Adipose tissue (tissue), 3 donors: ENCODE measurements around the gene CREB3. TPM values are rescaled to one million over a fixed set of nuclear protein-coding genes. Genes with fewer than 3 reads are reported as not detected.

Experiments
- H3K27ac ChIP-seq: one replicate; pipeline ENCODE4 v1.5.1; 2013; ENCODE audit warnings: low read depth, low read length
- WGBS, 3 donors: extraction: QIAGEN DNeasy Blood & Tissue Kit; methylation state at CpG; one replicate each; pipeline ENCODE4 v1.1.7; 2013; 5-methylcytosine and 5-hydroxymethylcytosine counted together
- polyA plus RNA-seq, 3 donors: library from polyadenylated mRNA; stranded (reverse); fragments of 200-250 nt; gene quantifications; one replicate each; pipeline ENCODE4 v1.2.3, GENCODE V29; 2013
- donor health status: healthy with polysubstance abuse.
- donor health status: Bipolar disorder and iron deficiency.
- donor health status: healthy.

CREB3 gene
- polyA plus RNA-seq, 3 donors: 23.1 to 37.0 (median 33.0) TPM

DNA sequence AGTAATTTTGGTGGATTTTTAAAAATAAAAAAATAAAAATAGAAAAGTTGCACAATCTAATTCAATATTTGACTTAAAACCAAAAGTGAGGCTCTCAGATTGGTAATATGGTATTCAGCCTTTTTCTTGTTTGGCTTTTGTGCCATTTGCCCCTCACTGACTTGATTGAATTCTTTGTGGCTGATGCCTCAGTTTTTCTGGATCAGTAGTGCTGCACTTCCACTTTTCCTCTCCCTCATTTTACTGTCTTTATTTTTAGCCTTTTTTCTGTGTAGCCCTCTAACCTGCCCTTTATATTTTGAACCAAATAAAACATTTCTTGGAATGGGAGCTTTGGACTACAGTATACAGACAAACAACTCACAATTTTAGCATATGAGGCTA is 25.4 kb downstream of the CREB3 start:
- no peak overlapping the region for H3K27ac ChIP-seq

DNA sequence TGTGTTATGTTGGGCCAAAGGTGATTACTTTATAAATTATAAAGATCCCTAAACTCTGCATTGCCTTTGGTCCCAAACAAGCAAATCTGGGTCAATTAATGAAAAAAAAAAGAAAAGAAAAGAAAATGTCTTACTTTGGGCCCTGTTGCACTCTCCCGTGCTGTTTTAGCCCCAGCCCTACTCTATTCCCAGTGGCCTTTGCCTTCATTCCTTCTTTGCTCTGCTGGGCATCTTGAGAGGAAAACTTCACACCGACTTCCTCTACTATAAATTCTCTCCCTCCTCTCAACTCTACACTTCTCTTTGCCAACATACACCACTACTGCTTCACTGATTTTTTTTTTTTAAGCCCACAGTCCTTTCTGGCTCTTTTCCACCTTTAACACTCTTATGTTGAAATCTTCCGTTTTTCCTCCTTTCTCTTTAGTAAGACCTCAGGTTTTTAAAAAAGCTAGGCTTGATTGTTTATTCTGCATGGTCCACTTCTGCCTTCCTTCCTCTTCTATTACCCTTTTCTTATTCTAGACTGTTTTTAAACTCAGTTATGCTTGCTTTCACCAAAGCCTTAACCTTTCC is 26.1 kb downstream of the CREB3 start:
- WGBS, 3 donors: 17 to 68% (median 19%) methylated on average over 3 of the region's 3 CpGs
- H3K27ac ChIP-seq: no peak overlapping the region

DNA sequence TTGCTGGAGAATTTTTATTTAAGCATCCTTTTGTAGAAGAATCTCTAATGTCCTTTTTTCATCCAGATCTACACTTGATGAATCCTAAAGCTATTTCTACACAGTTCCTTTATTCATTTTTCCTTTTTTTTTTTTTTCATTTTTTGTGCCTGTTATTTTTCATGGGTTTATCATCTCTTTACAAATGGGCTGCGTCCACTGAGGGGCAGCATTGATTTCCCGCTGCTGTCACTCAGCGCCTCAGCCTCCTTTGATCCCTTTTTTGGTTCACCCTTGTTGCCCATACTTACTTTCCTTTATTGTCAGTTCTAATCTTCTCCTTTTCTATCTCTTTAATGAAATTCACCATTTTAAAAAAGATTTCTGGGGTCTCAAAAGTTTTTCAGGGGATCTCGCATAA is 27.3 kb downstream of the CREB3 start:
- H3K27ac ChIP-seq: no peak overlapping the region
- 83 to 98% (median 97%) methylated on average over 4 of the region's 4 CpGs for WGBS, 3 donors

DNA sequence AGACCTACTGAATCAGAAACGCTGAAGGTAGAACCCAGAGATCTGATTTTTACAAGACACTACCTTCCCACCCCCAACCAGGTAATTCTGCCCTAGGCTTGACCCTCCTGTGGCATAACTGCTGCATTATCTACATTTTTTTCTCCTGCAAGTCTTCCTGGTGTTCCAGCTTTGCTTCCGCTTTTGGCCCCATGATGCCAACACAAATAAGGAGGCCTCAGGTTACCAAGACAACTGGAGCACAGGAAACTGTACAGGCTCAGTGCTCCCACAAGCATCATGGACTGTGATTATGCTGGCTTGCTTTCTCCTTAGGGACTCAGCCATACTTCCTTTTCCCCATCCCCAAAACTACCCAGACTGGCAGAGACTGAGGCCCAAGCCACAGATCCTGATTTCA is 28.2 kb downstream of the CREB3 start:
- H3K27ac ChIP-seq: no peak overlapping the region
- WGBS, 3 donors: 43 to 53% (median 52%) methylated on average over 2 of the region's 2 CpGs

DNA sequence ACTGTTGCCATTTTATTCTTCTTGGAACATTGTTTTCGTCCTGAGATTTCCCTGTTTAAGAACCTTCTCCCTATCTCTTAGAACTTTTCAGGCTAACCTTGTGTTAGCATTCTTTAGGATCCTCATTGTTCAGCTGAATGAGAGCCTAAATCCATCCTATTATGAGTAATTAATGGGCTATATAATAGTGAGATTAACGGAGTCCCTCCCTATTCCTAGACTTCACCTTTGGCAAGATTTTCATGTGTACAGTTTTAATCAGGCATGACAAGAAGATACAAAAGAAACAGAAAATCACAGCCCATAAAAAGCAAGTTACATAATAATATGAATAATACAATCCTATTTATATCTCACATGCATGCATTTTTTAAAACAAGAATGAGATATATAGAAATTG is 30.7 kb downstream of the CREB3 start:
- H3K27ac ChIP-seq: no peak overlapping the region
- WGBS, 3 donors: 81 to 93% (median 88%) methylated on average over 2 of the region's 2 CpGs

DNA sequence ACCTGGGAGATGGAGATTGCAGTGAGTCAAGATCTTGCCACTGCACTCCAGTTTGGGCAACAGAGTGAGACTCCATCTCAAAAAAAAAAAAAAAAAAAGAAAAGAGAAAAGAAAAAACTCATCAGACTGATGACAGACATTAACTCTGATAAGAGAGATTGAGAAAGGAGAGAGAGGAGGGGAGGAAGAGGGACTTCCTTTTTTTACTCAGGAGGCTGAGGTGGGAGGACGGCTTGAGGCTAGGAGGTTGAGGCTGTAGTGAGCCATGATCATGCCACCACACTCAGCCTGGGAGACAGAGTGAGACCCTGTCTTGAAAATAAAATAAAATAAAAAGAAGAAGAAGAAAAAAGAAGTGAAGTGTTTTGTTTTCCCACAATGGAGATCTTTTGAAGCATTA is 31.3 kb downstream of the CREB3 start:
- H3K27ac ChIP-seq: no peak overlapping the region
- WGBS, 3 donors: 90 to 96% (median 93%) methylated on average over 1 of the region's 1 CpG

DNA sequence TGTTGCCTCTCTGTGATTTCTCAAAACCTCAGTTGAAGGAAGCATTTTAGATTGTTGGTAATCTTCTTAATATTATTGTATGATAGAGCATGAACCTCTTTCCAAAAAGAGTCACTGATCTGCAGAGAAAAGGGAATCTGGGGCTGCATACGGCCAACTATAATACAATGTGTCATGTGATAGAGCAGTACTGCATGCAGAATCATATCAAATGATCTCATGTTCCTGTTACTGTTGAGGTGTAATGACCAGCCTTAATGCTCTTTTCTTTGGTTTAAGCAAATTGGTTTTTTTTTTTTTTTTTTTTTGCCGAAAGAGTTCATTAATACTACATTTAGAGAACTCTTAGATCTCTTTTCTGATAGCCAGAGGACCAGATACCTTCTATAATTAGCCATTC is 34.5 kb downstream of the CREB3 start:
- WGBS, 3 donors: 84 to 91% (median 91%) methylated on average over 2 of the region's 2 CpGs
- no peak overlapping the region for H3K27ac ChIP-seq

DNA sequence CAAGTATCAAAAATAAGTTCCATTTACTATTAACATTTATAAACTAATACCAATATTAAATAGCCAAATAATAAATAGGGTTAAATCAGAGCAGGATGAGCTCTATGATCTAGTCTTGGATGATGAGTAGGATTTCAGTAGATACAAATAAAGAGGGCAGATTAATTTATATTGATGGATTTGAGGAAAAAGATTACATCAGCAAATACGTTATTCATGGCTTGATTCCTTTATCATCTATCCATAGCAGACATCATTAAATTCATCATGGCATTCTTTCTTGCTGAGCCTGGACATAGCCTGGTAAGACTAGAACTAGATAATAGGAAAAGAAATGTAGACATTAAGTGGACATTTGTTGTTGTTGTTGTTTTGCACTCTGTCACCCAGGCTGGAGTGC is 35.0 kb downstream of the CREB3 start:
- WGBS, 3 donors: 90 to 100% (median 95%) methylated on average over 1 of the region's 1 CpG
- no peak overlapping the region for H3K27ac ChIP-seq

DNA sequence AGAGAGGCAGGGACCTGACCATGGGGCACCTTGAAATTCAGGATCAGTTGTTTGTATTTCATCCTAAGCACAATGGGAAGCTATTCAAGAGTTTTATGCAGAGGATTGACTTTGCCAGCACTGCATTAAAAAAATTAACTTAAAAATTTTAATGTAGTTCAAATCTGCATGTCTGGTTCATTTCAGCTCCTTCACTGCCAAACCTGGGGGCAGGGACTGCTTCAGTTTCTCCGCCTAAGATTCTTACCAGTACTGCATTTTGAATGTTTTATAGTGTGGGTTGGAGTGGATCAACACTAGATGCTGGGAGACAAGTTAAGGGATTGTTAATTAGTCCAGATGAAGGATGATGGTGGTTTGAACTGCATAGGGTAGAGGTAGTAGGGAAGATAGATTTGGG is 37.3 kb downstream of the CREB3 start:
- no peak overlapping the region for H3K27ac ChIP-seq
- 90 to 100% (median 94%) methylated on average over 1 of the region's 1 CpG for WGBS, 3 donors

DNA sequence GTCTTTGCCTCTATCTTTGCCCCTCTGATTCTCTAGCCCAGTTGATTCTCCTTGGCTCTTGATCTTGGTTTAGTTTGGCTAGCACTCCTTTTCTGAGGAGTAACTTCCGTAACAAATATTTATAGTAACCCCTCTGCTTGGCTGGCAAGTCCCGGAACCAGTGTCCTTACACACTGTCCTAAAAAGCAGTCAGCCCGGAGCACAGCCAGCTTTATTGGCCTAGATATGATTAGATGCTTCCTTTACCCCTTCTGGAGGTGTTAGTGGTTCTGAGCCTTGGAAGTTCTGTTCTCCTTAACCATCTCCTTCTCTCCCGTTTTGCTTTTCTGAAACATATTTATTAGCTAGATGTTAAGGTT is 38.6 kb downstream of the CREB3 start:
- WGBS, 3 donors: 11 to 14% (median 13%) methylated on average over 4 of the region's 4 CpGs
- no peak overlapping the region for H3K27ac ChIP-seq

DNA sequence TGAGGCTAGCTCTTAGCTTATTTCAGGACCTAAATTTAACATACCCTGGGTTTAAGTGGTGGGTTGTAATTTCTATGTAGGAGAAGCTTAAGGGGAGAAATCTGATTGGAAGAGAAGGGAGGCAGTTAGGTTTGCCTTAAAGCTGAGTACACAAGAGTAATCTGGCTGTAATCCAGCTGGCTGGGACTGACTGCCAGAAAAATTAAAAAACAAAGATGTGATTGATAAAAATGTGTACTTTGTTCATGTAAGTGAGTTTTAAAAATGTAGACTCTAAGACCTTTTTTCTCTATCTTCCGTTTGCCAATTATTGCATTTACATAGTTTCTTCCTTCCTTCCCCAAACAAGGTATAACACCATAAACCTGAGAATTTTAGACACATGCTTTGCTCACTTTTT is 39.1 kb downstream of the CREB3 start:
- WGBS, 3 donors: 8 to 26% (median 16%) methylated on average over 1 of the region's 1 CpG
- no peak overlapping the region for H3K27ac ChIP-seq

DNA sequence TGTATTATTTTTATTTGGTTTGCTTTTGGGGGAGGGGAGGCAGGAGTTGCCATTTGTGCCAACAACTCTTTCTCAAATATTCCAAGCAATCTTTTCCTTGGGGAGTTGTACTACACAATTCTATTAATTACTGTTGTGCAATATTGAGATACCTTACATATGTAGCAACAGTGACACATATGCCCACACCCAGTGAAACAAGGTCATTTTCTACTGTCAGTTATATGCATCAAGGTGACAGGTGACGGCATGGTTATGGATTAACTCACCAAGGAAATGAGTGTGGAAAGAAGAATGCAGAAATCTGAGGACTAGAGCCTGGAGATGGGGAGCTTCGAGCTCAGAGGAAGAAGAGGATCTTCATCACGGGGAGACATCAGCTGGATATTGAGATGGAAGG is 39.5 kb downstream of the CREB3 start:
- H3K27ac ChIP-seq: no peak overlapping the region
- WGBS, 3 donors: 45 to 75% (median 63%) methylated on average over 3 of the region's 3 CpGs

DNA sequence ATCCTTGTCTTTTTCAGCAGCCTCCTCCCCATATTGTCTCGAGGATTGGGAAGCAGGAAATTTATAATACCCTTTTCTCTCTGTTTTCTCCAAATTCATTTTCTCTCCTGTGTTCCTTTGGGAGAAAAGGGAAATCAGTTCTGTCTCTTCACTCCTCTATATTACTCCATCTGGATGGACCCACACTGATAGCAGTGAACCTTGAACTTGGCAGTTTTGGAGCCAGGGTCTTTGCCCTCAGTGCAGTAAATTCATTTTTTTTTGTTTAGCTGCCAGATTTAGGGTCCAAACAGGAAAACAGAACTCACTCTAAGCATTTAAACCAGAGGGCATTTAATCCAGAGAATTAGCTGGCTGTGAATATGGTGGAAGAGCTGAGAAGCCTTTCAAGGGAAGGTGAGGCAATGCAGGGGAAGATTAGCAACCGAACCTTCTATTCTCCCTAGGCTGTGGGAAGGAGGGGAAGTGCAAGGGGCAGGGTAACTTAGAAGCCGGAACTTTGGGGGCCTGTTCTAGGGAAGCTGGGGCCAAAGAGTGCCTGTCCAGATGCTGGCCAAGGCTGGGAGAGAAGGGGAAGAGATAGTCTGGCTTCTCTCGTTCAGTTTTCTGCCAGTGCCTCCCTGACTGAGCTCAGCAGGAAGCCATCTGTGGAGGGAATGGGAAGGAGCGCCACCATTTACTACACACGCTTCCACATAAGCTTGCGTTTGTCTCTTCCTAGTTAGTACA is 42.6 kb downstream of the CREB3 start:
- no peak overlapping the region for H3K27ac ChIP-seq
- WGBS, 3 donors: 38 to 78% (median 43%) methylated on average over 7 of the region's 7 CpGs

DNA sequence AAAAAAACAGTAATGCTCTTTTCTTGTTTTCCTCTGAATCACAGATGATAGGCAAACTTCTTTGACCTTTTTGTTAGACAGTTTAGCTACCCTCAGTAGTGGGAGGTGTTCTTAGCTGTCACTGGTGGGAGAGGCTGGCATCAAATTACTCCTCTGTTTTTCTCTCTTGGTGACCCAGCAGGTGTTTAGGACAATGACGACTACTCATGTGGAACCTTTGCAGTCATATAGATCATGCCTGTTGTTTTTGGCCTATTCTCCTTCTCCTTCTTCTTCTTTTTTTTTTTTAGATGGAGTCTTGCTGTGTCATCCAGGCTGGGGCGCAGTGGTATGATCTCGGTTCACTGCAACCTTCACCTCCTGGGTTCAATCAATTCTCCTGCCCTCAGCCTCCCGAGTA is 43.6 kb downstream of the CREB3 start:
- 74 to 83% (median 76%) methylated on average over 4 of the region's 4 CpGs for WGBS, 3 donors
- no peak overlapping the region for H3K27ac ChIP-seq

DNA sequence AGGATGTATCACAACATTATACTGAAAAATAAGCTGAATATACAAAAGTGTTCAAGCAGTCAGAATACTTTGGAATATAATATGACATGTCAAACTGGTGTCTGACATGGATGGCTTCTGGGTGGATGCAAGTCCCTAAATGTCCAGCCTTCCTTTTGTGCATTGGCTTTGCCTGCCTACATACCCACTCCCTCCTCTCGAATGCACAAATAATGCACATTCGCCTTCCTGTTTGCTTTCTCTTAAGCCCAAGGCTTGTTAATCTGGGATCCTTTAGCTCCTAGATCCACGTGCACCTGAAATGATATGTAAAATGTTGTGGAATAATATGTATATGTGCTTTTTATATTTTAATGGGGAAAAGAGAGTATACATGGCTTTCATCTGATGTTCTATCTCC is 46.0 kb downstream of the CREB3 start:
- 89 to 95% (median 90%) methylated on average over 3 of the region's 3 CpGs for WGBS, 3 donors
- no peak overlapping the region for H3K27ac ChIP-seq

DNA sequence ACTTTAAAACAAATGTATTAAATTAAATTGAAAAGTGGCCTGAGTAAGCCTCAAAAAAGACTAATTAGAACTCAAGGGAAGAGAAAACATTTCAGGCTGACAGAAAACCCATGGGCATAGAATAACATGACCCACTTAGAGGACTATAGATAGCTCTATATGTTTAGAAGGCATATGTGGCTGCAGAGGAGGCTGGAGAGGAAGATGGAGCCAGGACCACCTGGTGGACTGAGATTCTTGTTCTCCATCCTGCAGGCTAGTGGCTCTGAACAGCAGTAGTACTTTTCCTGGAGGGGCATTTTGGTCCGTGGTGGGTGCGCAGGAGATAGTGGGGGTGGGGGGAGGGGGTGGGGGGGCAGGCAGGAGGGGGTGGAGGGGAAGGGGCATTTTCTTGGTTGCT is 48.6 kb downstream of the CREB3 start:
- 57 to 85% (median 80%) methylated on average over 2 of the region's 2 CpGs for WGBS, 3 donors
- no peak overlapping the region for H3K27ac ChIP-seq

DNA sequence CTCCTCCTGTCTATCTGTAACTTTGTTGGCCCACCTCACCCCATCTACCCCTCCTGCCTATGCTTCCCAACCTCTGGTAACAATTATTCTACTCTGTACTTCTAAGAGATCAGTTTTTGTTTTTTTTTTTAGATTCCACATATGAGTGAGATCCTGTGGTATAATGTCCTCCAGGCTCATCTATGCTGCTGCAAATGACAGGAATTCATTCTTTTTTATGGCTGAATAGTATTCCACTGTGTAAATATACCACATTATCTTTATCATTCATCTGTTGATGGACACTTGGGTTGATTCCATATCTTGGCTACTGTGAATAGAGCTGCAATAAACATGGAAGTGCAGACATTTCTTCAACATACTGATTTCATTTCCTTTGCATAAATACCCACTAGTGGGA is 51.0 kb downstream of the CREB3 start:
- no peak overlapping the region for H3K27ac ChIP-seq
